GM19099 (cell line): ENCODE results near the gene AANAT.

Experiments used
- POLR2A ChIP-seq: IDR thresholded peaks from 3 replicates; pipeline ENCODE4 v1.6.1; 2011; ENCODE audit warnings: low read depth; ENCODE audit not compliant: insufficient read length; ENCODE audit errors: extremely low read depth

Gene AANAT

DNA sequence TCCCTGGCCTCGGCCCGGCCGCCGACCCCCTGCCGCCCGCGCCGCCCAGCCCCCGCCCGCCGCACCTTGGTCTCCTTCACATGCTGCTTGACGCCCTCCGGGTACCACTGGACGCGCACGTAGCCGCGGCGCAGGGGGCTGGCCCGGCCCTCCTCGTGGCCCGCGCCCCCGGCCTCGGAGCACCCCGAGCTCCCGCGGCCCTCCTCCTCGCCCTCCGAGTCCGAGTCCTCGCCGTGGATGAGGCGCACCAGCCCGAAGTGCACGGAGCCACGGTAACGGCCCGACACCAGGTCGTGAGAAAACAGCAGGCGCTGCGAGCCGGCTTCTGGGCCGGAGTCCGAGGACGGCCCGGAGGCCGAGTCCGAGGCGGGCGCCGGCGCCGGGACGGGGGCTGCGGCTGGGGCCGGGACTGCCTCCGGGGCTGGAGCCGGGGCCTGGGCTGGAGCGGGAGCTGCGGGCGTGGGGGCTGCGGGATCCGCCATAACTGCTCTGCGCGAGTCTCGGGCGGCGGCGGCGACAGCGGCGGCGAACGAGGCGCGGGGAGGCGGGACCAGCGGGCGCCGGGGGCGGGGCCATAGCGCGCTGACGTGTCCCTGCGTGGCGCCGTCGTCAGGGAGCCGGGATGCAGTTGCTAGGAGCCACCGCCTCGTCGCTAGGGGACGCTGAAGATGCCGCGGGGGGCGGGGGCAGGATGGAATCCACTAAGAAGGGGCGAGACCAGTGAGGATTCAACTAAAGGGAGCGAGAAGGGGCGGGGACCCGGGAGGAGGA lies 14.6 kb upstream of the AANAT start, which contains the start of gene UBE2O:
TSS of gene UBE2O (minus strand) at position 493 of the 771 bp plus-strand sequence. CDS start at position 482, 11 bp downstream.
- peak; percentile 77 for TF ChIP-seq POLR2A

DNA sequence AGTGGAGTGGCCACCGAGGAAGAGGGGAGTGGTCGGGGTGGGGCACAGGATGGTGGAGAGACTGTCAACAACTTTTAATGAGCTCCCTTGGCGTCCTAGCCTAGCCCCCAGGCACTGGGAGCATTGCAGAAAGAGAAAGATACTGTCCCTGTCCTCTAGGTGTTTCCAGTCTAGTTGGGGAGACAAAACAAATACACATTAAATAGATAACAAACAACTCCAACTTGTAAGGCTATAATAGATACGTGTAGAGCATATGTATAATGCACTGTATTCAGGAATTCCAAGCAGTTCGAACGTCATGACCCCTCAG lies 14.0 kb upstream of the AANAT start:
- TF ChIP-seq POLR2A = no peak

DNA sequence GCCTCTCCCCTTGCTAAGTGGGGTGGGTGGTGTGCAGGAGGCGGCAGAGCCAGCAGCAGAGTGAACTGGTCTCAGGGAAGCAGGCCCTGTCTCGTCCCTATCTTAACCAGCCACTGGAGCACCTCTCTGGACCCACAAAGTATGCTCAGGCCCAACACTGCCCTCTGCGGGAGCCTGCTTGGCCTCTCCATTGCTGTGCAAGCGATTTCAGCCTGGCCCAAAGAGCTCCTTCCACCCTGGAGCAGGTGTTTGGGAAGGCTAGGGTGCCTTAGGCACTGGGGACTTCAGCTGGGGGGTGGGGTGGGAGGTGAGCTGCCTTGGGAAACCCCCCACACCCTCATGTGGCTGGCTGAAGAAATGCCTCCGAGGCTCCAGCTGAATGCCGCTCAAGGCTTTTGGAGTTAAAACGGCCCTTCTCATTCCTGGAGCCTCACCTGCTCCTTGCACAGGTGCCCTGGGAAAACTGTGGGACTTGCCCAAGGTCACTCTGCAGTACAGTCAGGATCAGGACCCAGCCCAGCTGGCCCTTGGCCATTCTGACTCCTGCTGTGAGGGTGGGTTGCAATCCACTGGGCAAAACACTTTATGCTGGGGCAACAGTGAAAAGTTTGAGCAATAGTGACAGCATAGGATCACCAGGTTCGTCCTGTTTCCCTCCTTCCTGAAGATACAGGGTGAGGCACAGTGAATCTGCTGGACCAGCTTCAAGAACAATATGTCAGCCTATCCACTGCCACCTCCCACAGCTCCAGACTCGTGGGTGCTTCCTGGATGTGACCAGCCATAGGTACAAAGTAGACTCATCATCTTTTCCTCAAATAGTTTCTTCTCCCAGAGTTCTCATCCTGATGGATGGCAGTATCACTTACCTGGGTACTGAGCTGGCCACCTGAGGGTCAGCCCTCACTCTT lies 8.6 kb upstream of the AANAT start:
- no peak for TF ChIP-seq POLR2A

DNA sequence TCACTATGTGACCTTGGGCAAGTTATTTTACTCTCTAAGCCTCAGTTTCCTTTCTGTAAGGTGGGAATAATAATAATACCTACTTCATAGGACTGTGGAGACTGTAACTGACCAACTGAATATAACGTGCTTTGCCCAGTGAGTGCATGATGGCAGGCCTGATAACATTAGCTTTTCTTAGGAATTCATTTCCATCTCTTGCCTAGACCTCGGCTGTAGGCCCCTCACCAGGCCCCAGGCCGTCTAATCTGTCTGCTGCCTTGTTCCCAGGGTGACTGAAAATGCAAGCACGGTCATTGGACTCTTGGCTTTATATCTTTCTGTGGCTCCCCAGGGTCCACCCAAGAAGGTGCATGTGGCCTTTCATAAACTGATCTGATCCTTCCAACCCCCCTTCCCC lies 7.7 kb upstream of the AANAT start:
- TF ChIP-seq POLR2A = no peak

DNA sequence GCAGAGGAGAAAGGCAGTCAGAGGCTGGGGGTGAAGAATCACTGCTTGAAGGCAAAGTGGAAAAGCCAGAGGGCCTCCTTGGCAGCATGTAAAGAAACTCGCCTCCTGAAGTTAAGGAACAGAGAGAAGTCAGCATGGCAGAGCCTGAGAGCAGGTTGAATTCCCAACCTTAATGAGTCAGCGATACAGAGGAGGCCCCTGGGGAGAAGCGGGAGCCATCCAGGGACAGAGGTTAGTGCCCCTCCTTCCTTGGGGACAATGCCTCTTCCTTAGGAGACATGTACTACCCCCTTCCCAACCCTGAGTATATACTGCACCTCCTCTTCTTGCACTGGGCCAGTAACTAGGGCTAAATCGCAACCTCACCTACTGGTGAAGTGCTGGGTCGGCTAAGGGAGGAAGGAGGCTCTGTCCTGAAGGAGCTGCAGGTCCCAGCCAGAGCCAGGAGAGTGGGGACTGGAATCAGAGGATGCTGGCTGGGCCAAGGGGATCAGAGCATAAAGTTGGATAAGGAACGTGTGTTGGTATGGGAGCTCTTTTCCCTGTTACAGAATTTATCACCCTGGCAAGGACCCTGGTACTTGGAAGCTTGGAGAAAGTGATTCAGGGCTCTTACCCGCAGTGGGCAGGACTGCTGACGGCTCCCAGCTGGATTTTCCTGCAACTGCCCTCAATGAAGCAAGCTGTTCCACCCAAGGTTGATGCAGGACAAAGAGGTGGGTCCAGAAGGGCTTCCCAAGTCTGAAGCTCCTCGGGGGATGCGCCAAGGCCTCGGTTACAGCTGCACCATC lies 5.4 kb upstream of the AANAT start:
- TF ChIP-seq POLR2A = no peak

DNA sequence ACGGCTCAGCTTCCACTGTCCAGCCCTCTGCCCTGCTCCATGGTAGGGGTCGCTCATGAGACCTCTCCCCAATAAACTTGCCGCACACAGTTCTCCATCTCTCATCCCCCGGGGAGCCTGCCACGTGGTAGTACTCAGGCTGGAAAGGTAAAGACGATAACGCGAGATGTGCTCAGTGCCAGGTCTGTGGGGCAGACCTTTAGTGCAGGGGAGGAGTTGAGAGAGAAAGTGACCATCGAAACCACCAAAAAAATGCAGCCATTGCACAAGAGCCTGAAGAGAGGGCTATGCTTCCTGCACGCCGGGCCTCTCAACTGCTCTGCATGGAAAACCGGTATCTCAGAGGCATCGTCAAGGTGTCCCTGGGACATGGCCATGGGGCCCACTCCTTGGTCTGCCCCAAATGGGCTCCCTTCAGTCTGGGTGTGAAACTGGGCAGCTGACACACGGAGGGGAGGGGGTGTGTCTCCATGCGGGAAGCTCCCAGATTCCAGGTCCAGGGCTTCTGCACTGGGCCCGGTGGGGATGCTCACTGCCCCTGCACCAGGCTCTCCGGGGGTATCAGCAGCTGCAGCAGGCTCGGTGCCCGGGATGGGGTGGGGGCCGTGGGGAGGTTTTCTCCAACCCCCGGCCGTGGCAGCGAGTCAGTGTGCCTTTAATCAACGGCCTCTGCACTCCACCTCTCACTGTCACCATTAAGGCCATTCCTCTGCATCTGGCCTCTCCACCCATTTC lies 4.7 kb upstream of the AANAT start:
- no peak for TF ChIP-seq POLR2A

DNA sequence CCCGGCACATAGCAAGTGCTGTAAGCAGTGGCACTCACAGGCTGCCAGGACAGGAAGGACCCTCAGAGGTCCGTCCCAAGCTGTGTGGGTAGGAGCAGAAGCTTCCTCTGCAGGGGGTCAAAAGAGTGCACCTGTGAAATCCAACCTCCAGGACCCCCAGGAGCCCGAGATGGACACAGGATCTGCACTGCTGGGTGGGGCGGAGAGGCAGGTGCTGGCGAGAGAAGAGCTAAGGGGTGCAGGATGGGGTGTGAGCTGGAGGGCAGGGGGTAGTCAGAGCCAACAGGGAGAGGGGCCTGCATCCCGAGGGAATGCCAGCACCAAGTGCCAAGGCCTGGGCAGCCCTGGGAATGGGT lies 650 bp upstream of the AANAT start:
- TF ChIP-seq POLR2A = no peak

DNA sequence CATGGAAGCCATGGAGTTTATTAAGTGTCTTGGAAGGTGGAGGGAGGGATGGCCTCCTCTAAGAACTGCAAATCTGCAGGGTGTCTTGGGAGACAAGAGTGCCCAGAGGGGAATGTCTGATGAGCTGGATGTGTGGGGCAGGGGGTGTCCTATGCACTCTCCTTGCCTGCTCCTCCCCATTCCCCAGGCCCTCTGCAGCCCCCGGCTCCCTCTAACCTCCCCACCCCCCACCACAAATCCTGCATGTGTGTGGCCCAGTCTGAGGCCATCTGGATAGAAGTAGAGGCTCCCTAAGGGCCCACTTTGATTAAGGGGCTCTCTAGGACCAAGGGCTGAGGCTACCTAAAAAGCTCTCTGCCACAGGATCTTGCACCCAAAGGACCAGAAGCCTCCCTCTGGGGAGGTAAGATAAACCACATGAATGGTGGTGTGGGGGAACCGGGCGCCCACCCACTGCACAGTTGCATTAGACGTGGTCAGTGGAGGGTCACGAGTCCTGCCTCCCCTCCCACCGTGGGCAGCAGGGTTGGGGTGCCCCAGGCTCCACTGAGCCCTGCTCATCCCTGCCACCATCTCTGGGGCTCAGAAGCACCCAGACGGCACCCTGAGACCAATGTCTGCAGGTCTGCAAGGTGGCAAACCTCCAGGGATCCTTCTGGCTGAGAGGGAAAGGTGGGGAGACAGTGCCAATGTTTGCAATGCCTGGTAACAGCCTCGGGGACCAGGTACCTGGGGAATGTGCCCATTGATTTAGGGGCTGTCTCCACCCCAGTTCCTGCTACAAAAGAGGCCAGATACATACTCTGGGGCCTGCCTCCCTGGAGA lies 618 bp downstream of the AANAT start:
- TF ChIP-seq POLR2A = no peak

DNA sequence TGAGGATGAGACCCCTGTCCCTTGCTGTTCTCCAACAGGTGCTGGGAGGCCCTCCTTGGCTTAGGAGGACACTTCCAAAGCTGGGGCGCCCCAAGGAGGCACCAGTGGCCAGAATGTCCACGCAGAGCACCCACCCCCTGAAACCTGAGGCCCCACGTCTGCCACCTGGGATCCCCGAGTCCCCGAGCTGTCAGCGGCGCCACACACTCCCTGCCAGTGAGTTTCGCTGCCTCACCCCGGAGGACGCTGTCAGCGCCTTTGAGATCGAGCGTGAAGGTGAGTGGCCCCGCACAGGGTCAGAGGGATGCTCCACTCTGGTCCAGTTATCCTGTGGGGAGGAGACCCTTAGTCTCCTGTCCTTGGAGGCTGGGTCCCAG lies 1.2 kb downstream of the AANAT start:
- no peak for TF ChIP-seq POLR2A

DNA sequence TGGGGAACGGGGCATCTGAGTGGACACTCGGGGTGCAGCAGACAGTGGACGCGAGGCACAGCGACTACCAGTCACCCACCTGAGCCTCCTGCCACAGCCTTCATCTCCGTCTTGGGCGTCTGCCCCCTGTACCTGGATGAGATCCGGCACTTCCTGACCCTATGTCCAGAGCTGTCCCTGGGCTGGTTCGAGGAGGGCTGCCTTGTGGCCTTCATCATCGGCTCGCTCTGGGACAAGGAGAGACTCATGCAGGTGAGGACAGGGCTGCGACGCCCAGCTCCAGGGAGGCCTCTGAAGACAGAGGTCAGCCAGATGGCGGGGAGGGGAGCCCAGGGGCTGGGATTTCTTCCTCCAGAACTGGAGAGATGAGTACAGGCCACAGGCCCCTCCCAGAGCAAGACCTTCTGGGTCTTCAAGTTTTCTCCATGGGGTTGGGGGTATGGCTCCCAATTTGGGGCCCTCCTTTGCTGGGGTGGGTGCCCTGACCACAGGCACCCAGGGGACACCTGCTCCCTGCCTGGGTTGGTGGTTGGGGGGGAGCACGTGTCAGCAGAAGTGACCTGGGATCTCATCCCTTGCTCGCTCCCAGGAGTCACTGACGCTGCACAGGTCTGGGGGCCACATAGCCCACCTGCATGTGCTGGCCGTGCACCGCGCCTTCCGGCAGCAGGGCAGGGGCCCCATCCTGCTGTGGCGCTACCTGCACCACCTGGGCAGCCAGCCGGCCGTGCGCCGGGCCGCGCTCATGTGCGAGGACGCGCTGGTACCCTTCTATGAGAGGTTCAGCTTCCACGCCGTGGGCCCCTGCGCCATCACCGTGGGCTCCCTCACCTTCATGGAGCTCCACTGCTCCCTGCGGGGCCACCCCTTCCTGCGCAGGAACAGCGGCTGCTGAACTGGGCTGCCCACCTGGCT lies 1.9 kb downstream of the AANAT start:
- no peak for TF ChIP-seq POLR2A

DNA sequence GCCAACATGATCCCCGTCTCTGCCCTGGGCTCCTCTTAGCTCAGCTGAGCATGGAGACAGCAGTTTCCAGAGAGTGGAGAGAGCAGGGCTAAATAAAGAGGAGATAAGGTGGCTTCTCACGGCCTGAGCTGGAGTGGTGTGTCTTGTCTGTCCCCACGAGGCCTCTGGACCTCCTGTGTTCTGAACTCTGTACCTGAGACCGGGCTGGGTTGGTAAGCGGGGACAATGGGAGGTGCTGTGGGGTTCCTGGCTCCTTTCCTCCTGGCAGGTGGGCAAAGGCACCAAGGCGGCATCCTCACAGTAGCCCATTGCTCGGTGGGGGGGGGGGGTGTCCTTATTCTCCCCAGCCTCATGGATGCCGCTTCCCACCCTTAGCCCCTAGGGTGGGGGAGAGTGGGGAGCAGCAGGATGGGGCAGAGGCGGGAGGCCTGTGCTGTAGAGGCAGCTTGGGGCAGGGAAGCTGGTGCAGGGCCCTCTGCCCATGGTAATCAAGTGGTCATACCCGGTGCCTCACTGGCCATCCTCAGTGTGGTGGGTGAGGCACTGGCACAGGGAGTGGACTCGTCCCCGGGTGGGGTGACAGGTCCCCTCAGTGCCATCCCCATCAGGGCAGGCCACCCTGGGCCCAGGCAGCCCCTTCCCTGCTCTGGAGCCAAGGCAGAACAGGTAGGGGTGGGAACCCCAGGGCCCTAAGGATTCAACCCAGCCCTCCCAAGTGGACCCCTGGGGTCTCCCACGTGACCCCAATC lies 2.8 kb downstream of the AANAT start:
- no peak for TF ChIP-seq POLR2A
